Measurements from ENCODE around the gene USP19. TPM values are rescaled to one million over a fixed set of nuclear protein-coding genes. Genes with fewer than 3 reads are reported as not detected.

USP19 gene
- total RNA-seq, 1 experiment from 2014 or later, result 39.3 TPM

DNA sequence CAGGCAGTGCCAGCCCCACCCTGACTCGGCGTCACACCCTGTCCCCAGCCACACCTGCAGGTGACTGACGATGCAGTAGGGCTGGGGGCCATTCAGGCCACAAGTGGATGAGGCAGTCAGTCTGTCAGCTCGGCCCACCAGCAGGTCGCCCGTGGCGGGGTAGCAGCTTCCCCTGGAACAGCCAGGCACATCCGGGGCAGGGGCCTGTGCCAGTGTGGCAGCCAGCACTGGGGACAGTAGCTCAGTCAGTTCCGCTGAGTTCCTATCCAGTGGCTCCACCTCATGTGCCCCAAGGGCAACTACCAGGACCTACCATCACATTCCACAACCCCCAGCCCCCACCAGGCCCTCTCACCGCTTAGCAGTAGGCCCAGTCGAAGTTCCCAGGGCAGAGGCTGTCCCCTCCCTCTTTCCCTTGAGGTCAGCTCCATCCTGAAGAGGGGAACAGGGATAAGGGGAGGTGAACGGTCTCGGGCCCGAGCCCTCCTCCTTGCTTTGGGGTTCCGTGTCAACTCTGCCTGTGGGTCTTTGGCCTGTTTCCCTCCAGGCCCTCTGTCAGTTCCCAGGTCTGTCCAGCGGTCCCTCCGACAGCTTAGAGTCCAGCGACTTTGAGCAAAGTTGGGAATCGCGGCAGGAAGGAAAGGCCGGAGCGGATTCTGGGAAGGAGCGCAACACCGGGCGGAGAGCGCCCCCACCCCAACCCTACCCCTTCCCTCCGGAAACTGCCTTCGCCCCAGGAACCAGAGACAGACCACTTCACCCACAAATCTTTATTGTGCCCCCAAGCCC lies 12.0 kb upstream of the USP19 start, which contains the start of gene LAMB2:
TSS of gene LAMB2 (minus strand) at position 614 of the 789 bp plus-strand sequence. CDS start at position 431, 183 bp downstream.
- peak; percentile 81 for DNase-seq (ENCODE audit: unreplicated experiment)
- CTCF ChIA-PET, result interaction anchor here (0.5 to 1.3 kb wide), 7 partner anchors 11 to 283 kb away, joined by 3 to 6 read pairs (median 3); partner anchors contain the start of gene QRICH1
- POLR2A ChIA-PET, result interaction anchor here (0.6 to 5.0 kb wide), 24 partner anchors 12 to 523 kb away, joined by 3 to 64 read pairs (median 4); partner anchors contain the start of genes GPX1, IMPDH2, KLHDC8B and NDUFAF3
- Mint-ChIP-seq H3K9me3 (ENCODE audit: unreplicated experiment) (no peaks in the 10 kb centered on the region), H3K27me3 (ENCODE audit: insufficient read depth, unreplicated experiment) (no peaks in the 10 kb centered on the region), H3K4me1 (ENCODE audit: insufficient read depth, unreplicated experiment) (peaks cover 16% of the 10 kb centered on the region), H3K36me3 (ENCODE audit: insufficient read depth, unreplicated experiment) (peaks cover 30% of the 10 kb centered on the region), H3K27ac (ENCODE audit: low read depth, unreplicated experiment) (peak within 1 kb of the TSS; percentile 84), H3K4me3 (ENCODE audit: unreplicated experiment) (peak within 1 kb of the TSS; percentile 90)
- no peak for TF ChIP-seq CTCF (IDR thresholded peaks at IDR 0.05; ENCODE audit: unreplicated experiment)
- TSS peak; percentile 84 for BruUV-seq (replicated peaks)
- intact Hi-C loops (cut with micrococcal nuclease), result loop anchor here (1.0 kb wide), 1 partner anchor 12 kb away; the partner anchor contains the start of gene USP19

DNA sequence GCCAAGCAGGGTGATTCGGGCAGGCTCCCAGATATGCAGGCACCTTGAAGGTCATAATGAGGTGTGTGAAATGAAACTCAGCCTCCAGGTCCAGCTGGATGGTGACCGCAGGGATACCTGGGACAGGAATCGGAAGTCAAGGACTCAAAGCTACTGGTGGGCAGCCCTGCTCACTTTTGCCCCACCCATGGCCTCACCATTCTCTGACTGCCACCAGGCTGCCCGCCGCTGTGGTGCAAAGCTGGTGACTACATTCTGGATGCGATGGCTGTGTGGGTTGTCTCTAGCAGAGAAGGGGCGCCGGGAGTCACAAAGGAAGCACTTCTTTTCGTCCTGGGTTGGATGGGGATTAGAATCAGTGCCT lies 11.4 kb upstream of the USP19 start:
- Mint-ChIP-seq H3K4me3 (ENCODE audit: unreplicated experiment) (peak overlapping the region; percentile 90), H3K27ac (ENCODE audit: low read depth, unreplicated experiment) (peak overlapping the region; percentile 84), H3K4me1 (ENCODE audit: insufficient read depth, unreplicated experiment) (peaks cover 16% of the 10 kb centered on the region), H3K36me3 (ENCODE audit: insufficient read depth, unreplicated experiment) (peaks cover 36% of the 10 kb centered on the region), H3K27me3 (ENCODE audit: insufficient read depth, unreplicated experiment) (no peaks in the 10 kb centered on the region), H3K9me3 (ENCODE audit: unreplicated experiment) (no peaks in the 10 kb centered on the region)
- DNase-seq (ENCODE audit: unreplicated experiment), result no peak
- intact Hi-C loops (cut with micrococcal nuclease), result no loop called here
- ChIA-PET POLR2A (interaction anchor here (0.6 to 5.0 kb wide), 14 partner anchors 12 to 523 kb away, joined by 3 to 64 read pairs (median 8); partner anchors contain the start of genes IMPDH2, NDUFAF3, QARS1 and QRICH1), CTCF (interaction anchor here (0.5 to 1.3 kb wide), 5 partner anchors 10 to 224 kb away, joined by 3 to 6 read pairs (median 3); partner anchors contain the start of gene QRICH1)
- TF ChIP-seq CTCF (IDR thresholded peaks at IDR 0.05; ENCODE audit: unreplicated experiment), result no peak
- BruUV-seq (replicated peaks), result no TSS peak

DNA sequence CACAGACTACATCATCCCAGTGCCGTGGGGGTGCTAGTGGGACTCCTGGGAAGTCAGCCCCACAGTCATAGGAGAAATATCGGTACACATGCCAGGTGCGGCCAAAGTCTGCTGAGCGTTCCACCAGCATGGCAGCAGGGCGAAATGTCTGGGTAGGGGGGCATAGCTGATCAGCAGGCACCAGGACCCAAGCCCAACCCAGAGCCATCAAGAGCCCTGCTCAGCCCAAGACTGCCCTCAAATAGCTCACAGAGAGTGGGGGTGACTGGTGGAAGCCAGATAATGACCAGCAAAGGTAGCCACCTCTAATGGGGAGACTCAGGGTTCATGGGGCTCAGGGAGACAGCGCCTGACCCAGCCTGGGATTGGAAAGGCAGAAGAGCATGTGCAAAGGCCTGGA lies 11.0 kb upstream of the USP19 start:
- intact Hi-C loops (cut with micrococcal nuclease), result no loop called here
- Mint-ChIP-seq H3K4me1 (ENCODE audit: insufficient read depth, unreplicated experiment) (peaks cover 16% of the 10 kb centered on the region), H3K9me3 (ENCODE audit: unreplicated experiment) (no peaks in the 10 kb centered on the region), H3K4me3 (ENCODE audit: unreplicated experiment) (peak overlapping the region; percentile 90), H3K27me3 (ENCODE audit: insufficient read depth, unreplicated experiment) (no peaks in the 10 kb centered on the region), H3K27ac (ENCODE audit: low read depth, unreplicated experiment) (peak overlapping the region; percentile 84), H3K36me3 (ENCODE audit: insufficient read depth, unreplicated experiment) (peaks cover 39% of the 10 kb centered on the region)
- POLR2A ChIA-PET, result interaction anchor here (0.7 to 5.0 kb wide), 7 partner anchors 11 to 124 kb away, joined by 3 to 64 read pairs (median 15); partner anchors contain the start of genes NDUFAF3, QARS1, QRICH1 and USP19
- BruUV-seq (replicated peaks), result no TSS peak
- no peak for TF ChIP-seq CTCF (IDR thresholded peaks at IDR 0.05; ENCODE audit: unreplicated experiment)
- no peak for DNase-seq (ENCODE audit: unreplicated experiment)
- CTCF ChIA-PET, result interaction anchor here (0.6 to 1.3 kb wide), 5 partner anchors 19 to 224 kb away, joined by 3 to 6 read pairs (median 3); partner anchors contain the start of gene QRICH1

DNA sequence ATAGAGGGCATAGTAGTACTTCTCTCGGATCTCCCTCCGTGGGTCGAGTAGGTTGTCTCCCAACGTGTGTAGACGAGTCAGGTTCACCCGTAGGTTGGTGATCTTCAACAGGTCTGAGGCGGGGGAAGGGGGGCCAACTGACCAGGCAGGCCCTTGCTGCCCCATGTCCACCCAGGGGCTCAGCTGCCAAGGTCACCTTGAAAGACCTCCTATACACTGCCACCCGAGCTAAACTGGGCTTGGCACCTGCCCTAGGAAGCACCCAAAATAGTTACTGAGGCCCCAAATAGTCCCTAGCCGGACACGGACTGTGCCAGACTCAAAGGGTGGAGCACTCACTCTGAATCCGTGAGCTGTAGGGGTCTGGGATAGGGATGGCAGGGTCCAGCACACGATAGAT lies 10.4 kb upstream of the USP19 start:
- Mint-ChIP-seq H3K36me3 (ENCODE audit: insufficient read depth, unreplicated experiment) (peaks cover 42% of the 10 kb centered on the region), H3K9me3 (ENCODE audit: unreplicated experiment) (no peaks in the 10 kb centered on the region), H3K4me3 (ENCODE audit: unreplicated experiment) (peak overlapping the region; percentile 90), H3K27ac (ENCODE audit: low read depth, unreplicated experiment) (peak overlapping the region; percentile 84), H3K27me3 (ENCODE audit: insufficient read depth, unreplicated experiment) (no peaks in the 10 kb centered on the region), H3K4me1 (ENCODE audit: insufficient read depth, unreplicated experiment) (peaks cover 16% of the 10 kb centered on the region)
- DNase-seq (ENCODE audit: unreplicated experiment), result no peak
- CTCF ChIA-PET, result interaction anchor here (0.6 to 1.1 kb wide), 3 partner anchors 18 to 143 kb away, joined by 3 to 6 read pairs (median 3); no protein-coding TSS in a partner anchor
- BruUV-seq (replicated peaks), result no TSS peak
- POLR2A ChIA-PET, result interaction anchor here (0.6 to 5.0 kb wide), 5 partner anchors 11 to 109 kb away, joined by 3 to 64 read pairs (median 29); partner anchors contain the start of genes NDUFAF3, QARS1, QRICH1 and USP19
- intact Hi-C loops (cut with micrococcal nuclease), result no loop called here
- TF ChIP-seq CTCF (IDR thresholded peaks at IDR 0.05; ENCODE audit: unreplicated experiment), result no peak

Data from MCF 10A (cell line).